Activated CD8-positive, alpha-beta memory T cell treated with anti-CD3 and anti-CD28 coated beads, Interleukin-2, amount 50 U/mL, for 1 hour (primary cell): Measurements from ENCODE around the gene CDC42EP3.

ENCODE experiments used
- DNase-seq: peaks from one replicate; pipeline ENCODE4 v3.0.0-alpha.2; 2020; ENCODE audit errors: extremely low read depth

Gene CDC42EP3

DNA sequence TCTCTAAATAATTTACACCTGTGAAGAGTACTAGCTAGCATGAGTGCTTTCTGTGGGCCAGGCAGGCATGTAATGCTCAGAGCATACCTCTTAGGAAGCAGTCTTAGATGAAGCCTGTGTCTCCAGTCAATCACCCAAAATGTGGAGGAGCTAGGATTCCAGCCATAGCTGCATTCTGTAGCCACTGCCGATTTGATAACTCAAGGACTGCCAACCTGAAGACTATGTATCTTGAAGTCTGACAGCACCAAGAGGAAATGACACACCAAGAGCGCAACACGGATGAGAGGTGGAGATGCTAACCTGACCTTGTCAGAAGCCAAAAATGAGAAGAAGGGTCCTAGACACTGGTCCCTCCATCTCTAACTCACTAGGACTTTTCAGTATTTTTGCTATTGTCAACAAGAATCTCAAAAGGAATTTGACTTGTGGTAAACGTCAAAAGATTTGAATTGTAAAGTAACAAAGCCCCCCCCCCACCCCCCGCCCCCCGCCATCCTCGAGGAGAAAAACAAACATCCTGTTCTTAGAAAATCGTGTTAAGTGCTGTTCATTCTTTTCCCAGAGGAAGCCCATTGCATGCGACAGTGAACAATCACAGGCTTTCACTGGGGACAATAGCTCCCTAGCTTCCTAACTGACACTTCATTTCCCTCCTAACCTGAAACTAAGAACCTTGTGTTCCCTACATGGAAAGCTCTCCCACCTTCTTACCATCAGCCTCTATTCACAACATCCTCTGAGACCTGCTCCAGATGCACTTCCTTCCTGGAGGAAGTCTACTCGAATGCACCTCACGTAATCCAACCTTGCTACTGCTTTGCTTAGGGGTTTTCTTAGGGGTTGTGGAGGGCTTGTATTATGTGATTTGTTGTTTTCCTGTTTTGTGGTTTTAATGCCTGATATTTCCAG, 14.7 kb downstream of the CDC42EP3 start:
- no peak for DNase-seq

DNA sequence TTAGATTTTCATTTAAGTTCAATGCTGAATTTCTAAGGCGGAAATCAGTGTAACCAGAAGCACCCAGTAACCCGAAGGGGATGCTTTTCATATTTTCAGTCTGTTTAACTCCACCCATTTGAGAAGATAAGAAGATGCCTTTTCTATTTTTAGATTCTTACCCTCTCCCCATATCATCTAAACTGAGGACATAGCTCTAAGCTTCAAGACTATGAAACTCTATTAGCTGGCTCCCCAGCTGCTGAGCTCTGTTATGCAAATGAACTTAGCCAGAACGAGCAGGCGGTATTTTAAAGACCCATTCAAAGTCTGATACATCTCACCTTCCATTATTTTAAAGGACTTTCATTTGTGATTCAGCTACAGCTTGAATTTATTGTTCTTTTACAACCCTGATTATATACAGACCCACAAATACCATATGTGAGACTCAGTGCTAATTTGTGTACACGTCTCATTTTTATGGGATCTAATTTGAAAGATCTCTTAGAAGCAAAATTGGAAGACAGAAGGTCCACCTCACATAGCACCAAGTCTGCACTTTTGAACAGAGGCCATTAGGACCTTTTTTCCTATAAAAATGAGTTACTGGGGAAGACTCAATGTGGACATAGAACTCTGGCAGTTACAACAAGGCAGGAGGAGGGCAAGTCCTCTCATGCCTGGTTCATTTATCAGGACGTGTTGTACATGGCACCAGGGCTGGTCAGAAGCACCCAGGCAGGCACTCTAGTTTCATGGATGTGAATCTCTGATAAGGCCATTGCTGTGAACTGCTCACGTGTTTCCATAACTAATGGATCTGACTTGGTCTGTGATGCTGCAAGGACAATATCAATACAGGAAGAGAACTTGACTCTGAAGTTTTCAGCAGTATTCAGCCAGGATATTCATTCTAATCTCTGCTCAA, 16.3 kb downstream of the CDC42EP3 start:
- no peak for DNase-seq

DNA sequence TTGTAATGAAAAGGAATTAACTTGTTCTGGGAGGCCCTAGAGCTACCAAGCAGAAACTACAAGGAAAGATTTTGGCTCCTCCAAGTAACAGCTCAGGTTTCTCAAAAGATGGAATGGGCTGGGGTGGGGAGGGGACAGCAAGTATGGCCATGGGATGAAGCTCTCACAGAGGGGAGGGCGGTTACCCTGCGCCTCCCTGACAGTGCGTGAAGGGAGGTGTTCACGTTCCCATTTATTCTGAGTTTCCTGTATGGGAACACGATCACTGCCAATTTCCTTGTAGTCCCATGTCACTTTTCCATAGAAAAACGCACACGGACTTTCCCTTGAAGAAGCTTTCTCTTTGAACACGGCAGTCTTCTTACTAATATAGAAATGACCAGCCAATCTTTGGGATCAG, 17.0 kb downstream of the CDC42EP3 start:
- no peak for DNase-seq

DNA sequence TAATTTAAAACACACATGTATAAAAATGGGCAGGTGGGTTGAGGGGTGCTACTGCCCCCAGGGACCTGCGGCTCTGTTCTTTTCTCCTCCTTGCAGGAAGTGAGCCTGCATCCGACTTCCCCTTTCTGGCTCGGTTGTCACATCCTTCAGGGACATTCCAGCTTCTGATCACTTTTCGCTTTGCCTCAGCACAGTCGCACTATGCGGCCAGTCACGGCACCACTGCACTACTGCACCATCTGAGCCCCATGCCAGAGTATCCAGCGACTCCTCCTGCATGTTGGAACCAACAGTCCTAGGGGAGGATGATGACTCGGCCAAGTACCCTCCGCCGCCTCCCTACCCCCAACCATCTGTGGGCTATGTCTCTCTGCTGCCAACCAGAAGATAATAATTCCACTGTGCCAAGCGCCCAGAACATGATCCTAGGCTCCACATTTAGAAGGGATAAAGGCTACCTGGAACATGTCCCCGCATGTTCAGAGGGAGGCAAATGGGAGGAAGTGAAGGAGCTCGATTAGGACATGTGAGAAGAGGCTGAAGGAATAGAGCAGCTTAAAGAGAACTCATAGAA, 17.6 kb downstream of the CDC42EP3 start:
- no peak for DNase-seq

DNA sequence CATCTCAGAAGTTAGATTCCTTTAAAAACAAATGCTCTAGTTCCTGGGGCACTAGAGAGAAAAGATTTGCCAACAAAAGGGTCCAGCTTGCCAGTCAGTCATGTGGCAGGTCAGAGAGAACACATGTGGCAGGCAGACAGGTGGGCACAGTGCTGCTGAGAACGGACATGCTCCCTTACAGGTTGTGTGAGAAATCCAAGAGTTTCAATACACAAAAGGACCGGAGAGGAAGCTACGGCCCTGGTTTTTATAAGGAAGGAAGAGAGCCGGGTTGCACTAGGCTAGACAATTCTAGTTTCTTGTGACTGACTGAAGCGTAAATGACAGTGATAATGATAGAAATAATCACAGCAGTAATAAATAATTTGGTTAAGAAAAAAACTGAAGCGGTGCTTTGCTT, 18.3 kb downstream of the CDC42EP3 start:
- no peak for DNase-seq

DNA sequence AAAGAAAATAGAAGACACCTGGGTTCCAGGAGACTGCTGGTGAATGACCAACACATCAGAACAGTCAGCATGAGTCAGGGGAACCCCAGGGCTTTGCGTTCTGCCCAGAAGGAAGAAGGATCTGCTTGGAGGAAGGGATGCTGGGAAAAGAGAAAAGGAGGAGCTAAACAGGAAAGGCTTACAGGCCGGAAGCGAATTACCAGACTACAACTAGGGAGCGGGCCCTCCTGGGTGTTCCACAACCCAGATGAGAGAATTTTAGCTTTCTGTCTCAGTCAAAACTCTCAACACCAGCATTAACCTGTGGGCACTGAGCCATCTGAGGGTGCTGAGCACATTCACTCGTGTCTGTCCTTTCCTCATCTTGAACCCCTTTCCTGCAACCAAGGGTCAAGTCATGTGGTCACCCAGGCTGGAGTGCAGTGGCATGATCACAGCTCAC, 19.2 kb downstream of the CDC42EP3 start:
- DNase-seq, result no peak

DNA sequence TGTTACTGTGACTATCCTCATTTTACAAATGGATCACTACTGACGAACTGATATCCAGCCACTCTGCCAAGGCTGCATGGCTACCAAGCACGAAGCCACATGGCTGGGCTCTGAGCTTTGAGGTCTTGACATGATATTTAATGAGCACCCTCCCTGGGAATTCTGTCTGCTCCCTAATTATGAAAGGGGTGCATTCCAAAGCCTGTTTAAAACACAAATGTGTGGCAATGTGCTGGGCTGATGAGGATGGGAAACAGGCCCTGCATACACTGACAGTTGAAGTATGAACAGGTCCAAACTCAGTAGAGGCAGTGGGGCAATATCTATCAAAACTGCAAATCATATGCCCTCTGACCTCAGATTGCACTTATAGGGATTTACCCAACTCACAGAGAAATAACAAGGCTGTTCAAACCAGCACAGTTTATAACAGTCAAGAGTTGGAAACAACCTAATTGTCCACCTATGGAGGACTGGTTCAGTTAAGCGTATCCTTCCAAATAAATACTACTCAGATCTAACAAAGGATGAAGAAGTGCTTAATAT, 20.8 kb downstream of the CDC42EP3 start:
- DNase-seq, result no peak

DNA sequence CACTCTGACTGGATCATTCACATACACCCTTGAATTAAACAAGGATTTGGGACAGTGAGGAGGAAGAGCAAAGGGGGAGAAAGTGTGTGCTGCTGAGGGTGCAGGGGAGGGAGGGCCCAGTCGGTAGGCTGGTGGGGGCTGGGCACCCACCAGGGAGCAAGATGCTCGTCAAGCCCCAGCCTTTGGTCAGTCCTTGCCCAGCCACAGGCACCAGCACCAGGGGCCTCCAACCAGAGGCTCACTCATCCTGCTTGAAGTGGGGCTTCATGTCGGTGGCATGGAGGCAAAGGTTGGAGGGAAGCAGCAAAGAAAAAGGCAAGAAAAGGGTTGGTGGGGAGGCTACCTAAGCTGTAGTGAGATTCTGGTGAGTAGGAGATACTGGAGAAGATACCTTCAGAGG, 21.9 kb downstream of the CDC42EP3 start:
- DNase-seq, result no peak

DNA sequence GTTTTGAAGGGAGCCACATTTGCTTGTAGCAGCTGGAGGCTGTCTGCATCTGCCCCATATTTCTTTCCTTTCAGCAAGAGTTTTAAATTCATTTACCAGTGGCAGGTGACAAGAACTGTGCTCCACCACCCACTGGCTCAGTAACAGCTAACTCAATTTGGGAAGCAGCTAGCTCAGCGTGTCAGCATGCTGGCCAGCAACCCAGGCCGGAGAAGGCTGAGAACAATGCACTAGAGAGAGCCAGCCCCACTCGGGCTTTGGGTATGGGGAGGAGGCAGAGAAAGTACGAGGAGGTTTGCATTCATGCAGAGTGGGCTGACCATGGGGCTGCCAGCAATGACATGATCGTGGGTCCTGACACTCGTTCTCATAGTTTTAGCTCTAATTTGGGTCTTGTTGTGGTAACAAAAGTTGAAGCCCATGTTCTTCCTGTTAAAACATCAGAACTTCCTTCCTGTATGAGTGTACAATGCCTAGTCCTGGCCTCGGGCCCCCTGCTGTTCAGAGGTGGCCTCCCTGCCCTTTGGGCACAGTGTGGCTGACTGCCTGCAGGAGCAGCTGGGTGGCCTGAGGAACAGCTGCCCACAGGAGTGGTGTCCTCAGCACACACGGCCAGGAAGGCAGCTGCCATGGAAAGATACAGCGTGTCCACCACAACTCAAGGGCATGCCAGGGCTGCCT, 23.0 kb downstream of the CDC42EP3 start:
- no peak for DNase-seq

DNA sequence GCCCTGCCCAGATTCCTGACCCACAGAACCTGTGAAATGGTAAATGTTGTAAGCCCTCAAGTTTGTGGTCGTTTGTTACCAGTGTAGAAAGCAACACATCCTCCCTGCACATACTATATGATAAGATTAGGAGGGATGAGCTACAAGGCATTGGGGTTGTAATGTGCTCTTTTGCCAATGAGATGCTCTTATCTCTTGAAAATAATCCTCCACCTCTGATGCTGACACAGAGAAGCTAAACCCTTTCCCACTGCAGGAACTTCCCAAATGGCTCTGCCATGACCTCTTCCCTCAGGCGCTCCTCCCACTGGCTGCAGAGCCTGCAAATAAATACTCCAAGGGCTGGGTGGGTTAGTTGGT, 23.5 kb downstream of the CDC42EP3 start:
- DNase-seq, result no peak

DNA sequence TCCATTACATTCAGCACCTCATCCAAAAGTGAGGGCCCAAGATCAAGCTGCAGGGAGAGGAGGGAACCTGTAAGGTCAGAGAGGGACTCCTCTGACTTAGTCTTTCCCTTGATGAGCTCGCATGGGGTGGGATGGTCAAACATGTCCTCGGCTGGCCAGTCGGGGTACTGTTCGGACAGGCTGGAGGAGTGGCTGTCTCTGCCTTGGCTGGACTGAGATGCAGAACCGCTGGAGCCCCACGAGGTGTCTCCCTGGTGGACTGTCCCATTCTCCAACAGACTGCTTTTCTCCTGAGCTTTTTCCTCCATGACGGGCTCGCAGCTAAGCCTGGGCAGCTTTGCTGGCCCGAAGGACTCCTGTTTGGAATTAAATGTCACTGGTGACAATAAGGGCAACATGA, 25.6 kb downstream of the CDC42EP3 start:
- no peak for DNase-seq

DNA sequence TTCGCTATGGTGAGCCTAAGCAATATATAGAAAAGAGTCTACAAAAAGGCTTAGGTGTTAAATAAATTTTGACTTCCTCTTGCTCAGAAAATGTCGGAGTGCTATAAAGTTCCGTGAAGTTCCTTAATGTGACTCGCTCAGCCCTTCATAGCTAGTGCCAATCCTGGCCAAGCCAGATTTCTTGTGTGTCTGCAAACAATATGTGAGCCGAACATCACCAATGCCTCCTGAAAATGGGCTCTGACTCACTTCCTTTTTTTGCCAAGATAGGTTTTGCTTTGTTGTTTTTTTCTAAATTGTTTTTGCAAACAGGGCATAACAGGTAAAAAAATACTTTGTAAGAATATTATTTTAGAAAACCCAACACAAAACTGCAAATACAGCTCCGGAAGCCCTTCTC, 26.1 kb downstream of the CDC42EP3 start:
- no peak for DNase-seq

DNA sequence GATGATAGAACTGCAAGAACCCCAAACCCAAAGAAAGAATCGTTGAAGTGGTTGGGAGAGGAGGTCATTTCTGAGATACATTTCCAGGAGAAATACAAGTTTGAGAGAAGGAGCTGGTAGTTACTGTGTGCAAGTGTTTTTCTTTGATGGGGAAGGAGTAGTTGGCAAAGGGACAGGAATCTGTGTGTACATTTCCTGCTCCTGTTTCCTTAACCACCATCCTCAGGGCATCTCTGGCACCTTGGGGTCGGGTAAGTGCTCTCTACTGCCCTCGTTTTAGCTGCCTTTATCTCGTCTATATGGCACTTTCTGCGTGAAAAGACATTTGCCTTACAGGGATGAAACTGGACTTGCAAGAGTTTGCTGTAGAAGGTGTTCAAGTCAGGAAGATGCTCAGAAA, 27.3 kb downstream of the CDC42EP3 start:
- DNase-seq, result no peak

DNA sequence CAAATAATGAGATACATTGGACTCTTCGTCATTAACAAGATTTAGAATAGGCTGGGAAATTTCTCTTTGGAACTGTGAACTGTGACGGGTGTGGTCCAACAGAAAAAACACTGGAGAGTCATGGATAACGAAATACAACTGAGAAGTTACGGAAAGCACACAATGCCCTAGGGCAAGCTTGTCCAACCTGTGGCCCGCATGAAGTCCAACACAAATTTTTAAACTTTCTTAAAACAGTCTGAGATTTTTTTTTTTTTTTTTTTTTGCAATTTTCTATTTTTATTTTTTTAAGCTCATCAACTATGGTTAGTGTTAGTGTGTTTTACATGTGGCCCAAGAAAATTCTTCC, 27.7 kb downstream of the CDC42EP3 start:
- DNase-seq, result no peak

DNA sequence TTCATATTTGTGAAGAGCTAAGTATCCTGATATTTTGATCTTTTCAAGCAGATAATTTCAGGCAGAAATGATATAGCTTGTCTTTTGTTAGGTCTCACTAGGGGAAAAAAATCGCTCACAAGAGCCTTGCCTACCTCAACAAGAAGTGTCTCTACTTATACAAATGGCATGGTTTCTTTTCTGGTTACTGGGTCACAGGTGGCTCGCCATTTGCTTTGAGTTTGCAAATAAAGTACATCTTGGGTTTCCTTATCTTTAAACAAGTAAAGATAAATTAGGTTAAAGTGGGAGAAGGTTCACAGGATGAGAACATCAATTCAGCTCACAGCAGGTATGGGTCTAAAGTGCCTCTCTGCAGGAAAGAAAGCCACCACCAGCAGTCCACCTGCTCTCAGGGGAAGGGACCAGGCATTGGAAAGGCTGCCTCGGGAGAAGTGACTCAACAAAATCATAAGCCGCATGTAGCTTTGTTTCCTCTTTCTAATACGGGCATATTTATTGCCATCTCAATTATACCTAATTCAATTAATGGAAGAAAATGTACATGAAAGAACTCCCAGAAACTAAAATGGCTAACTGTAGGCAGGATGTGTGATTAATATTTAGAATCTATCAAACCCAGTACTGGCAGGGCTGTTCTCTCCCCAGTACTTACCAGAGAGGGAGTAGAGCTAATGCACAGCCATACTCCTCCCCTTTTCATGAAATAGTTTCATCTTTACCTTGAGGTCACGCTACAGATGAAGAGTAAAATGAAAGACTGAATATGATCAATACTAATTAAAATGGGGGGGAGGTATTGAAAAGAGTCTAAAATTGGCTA, 28.3 kb downstream of the CDC42EP3 start:
- no peak for DNase-seq

DNA sequence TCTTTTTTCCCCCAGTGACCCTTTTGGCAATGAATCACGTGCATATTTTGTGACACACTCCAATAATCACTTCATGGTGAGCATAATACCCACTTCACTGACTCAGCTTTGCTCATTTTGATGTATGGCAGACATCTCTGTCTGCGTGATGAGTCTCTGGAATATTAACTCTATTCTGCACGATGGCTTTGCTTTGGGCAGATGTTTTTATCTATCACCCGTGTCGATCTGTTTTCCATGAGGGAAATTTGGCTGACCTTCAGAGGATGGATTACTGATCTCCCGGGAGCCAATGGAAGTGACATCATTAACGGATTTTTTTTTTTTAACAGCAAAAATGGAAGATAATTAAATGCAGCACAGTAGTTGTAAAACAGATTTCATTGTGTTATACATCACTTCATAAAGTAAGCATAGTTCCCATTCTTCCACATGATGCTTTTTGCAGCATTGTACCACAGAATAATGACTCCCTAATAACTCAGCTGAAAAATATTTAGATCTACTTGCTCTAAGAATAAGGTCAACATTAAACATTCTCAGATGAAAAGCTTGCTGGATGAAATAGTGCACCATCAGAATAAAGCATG, 29.8 kb downstream of the CDC42EP3 start:
- DNase-seq, result no peak

DNA sequence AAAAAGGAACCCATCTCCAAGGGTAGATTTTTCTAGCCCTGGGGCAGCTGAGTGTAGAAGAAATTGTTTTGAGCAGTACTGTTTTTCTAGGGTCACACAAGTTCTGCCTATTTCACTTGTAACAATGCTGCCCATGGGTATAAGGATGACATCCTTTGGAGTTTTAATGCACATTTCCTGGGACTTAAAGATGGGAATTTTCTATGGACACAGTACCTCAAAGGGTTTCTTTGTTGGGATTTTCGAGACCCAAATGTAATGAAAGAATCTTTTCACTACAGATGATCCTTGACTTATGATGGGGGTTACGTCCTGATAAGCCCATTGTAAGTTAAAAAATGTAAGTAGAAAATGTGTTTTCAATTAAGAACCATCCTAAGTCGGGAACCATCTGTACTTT, 31.8 kb downstream of the CDC42EP3 start:
- no peak for DNase-seq

DNA sequence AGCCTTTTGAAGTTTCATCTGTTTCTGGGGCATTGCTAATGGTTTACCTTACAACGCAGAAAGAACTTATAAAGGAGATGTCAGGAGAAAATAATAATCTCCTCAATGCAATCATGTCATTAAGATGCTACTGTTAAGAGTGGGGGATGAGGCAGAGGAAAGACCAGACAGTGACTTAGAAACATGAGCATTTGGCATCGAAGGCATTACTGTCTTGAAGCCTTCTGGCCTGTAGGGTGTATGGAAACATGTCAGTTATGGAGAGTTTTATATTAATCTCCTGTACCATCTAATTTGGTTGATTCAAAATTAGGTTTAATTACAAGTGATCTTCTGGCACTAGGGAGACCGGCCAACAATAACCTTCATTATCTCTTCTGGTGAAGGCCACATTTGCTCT, 32.5 kb downstream of the CDC42EP3 start:
- DNase-seq, result no peak

DNA sequence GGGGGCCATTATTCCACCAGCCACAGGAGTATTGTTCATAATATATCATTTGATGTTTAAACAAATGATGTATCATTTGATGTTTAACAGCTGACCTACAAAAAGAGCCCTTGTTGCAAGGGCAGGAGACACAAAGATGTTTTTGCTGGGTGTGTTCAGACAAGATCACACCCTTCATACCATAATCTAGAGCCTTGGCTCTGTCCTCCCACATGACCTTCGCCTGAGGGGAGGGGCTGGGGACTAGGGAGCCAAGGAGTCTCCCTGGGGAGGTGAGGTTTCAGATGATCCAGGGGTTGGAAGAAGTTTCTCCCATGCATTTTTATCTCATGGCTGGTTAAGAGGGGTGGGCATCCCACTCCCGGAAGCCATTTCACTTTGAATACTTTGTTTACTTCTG, 33.5 kb downstream of the CDC42EP3 start:
- DNase-seq, result no peak

DNA sequence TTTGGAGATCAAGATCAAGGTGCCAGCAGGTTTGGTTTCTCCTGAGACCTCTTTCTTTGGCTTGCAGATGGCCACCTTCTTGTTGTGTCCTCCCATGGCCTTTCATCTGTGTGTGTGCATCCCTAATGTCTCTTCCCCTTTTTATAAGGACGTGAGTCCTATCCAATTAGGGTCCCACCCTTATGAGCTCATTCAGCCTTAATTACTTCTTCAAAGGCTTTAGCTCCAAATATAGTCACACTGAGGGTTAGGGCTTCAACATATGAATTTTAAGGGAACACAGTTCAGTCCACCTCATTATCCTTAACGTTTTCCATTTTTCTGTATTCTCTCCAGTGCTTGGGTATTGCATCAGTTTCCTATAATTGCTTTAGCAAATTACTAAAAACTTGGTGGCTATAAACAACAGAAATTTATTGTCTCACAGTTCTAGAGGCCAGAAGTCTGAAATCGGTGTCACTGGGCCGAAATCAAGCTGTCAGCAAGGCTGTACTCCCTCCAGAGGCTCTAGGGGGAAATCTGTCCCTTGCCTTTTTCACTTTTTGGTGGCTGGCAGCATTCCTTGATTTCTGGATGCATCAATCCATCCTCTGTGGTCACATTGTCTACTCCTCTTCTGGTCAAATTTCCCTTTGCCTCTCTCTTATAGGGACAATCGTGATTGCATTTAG, 34.1 kb downstream of the CDC42EP3 start:
- no peak for DNase-seq
